DMS153 treated with DMSO at 0.1 percent for 48 hours (cell line): Measurements from ENCODE around the gene DPY19L1.
A peak's percentile ranks its signal among the peaks of the same experiment; 100 is the strongest.
"Not testable (repeated sequence)": the region's sequence is repeated elsewhere in the genome, so short reads cannot be mapped to it uniquely, and the experiment has no call there.

ENCODE experiments used
- DNase-seq: peaks from one replicate; lab custom pipeline; 2025; ENCODE audit not compliant: unreplicated experiment; lab: John Stamatoyannopoulos, UW

The DPY19L1 gene

DNA sequence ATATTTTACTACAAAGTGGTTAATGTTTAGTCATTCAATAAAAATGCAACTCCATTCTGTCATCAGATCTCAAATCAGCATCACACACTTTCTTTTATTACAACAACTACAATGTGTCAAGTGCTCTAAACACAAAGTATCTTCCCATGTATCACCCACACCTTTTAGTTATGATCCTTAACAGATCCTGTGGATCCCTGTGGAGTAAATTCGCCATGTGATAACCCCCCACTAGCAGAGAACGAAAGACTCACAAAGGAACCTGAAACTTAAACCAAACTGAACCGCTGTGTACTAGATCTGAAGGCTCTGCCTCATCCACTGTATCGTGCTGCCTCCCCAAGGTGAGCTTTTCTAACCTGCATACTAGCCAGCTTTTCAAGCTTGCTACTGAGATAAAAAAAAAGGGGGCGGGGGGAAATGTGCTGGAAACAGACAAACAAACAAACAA, 1.7 kb downstream of the DPY19L1 start:
- DNase-seq: peak; percentile 20

- DNase-seq: no peak
Observed at GRCh38 chr7:35032166-35032565, 5.1 kb downstream of the DPY19L1 start.

DNA sequence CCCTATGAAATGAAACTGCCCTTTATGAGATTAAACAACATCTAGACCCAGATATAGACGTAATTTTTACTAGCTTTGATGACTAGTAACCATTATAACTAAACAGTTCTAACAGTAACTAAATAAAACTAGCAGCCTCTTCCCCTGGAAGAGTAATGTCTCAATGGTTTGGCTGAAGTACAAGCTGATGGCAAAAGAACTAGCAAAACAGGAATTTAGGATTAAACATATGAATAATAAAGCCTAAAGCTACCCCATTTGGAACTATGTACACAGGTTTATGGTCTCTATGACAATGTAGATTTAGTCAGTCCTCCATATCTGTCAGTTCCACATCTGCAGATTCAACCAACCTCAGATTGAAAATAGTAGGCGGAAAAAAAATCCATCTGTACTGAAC, 6.4 kb downstream of the DPY19L1 start:
- no peak for DNase-seq

GRCh38 chr7:35029311-35029710, 8.0 kb downstream of the DPY19L1 start:
- DNase-seq: no peak

- DNase-seq: no peak
Observed at GRCh38 chr7:35026150-35026549, 11.1 kb downstream of the DPY19L1 start.

DNA sequence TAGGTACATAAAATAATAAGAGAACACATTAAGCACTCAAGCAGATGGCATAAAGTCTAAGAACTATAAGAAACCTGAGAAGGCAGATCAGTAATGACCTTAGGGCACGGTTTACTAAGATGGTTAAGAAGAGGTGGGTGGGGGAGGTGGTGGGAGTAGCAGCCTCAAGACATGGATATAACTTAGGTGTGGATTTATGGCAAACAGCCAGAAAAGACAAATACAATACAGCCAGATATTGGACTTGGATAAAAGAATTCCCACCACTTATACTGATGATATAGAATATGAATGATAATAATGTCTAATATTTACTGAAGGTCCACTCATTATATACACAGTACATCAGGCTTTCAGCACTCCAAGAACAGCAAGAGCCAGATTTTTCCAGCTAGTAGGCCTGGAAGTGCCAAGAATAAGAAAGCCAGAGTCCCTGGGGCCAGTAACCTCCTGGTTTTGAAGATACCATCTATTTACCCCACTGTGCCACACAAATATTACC, 11.9 kb downstream of the DPY19L1 start:
- no peak for DNase-seq

DNA sequence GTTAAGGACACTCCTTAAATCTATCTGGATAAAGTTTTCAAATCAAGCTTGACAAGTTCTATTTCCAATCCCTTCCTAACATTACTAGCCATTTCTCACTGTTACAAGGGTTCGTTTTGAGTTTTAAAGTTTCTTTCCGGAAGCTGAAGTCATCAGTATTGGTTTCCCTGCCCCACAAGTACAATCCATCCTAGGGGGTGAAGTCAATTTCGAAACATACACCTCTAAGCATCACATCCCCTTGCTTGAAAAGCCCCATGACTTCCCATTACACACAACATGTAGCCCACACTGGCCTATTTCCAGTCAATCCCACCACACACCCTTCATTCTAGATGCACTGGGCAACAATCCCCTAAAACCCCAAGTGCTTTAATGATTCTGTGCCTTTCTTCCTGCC, 13.0 kb downstream of the DPY19L1 start:
- DNase-seq: no peak

- DNase-seq: no peak
Observed at GRCh38 chr7:35022725-35023124, 14.6 kb downstream of the DPY19L1 start.

GRCh38 chr7:35021445-35021844, 15.8 kb downstream of the DPY19L1 start:
- DNase-seq: no peak

DNA sequence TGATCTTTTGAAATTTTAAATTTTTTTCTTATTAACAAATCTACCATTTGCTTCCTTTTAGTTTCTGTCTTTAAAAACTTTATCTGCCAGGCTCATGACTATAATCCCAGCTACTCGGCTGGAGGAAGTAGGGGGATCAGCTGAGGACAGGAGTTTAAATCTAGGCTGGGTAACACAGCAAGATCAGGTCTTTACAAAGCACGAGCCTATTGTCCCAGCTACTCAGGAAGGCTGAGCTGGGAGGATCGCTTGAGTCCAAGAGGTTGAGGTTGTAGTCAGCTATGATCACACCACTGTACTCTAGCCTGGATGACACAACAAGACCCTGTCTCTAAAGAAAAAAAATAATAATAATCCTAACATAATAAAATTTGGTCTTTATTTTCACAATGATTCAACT, 17.5 kb downstream of the DPY19L1 start:
- no peak for DNase-seq

DNA sequence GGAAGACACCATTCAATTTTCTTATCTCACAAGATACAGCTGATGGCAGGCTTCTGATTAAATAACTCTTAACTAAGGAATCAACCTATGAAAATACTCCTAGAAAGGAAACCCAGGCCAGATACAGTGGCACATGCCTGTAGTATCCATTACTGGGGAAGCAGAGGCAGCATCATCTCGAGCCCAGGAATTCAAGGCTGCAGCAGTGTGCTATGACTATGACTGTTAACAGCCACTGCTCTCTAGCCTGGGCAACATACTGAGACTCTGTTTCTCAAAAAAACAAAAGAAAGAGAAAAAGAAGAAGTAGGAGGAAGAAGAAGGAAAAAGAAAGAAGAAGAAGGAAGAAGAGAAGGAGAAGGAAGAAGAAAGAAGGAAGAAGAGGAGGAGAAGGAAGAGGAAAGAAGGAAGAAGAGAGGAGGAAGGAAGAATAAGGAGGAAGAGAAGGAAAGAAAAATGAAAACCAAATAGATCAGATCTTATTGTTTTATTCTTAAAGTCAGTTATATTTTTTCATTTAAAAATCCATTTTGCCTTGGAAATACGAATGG, 18.0 kb downstream of the DPY19L1 start:
- DNase-seq: no peak

DNA sequence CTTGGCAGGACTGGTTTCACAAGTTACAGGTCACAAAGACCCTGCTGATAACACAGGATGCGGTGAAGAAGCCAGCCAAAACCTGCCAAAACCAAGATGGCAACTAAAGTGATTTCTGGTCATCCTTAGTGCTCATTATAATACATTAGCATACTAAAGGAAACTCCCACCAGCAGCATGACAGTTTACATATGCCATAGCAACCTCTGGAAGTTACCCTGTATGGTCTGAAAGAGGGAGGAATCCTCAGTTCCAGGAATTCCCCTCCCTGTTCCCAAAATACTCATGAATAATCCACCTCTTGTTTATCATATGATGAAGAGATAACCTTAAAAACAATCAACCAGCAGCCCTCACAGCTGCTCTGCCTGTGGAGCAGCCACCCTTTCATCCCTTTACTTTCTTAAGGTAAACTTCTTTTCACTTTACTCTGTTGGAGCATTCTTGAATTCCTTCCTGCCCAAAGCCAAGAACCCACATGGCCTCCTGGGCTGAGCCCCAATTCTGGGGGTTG, 21.9 kb downstream of the DPY19L1 start:
- no peak for DNase-seq

DNA sequence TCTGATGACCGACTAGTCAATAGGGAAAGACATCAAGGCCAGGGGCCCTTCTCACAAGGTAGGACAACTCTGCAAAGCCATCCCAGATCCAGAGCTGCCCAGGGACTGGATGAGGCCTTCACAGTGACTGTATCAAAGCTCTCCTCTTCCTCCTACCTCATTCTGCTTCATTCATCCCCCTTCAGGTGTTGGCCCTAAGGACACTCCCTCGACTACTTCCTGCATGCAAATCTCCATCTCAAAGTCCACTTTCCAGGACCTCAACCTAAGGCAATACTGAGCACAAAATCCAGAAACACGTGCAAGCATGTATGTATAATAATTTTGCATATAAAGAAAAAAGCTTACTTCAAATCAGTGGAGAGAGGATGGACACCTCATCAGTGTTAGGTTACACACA, 25.1 kb downstream of the DPY19L1 start:
- DNase-seq: no peak

DNA sequence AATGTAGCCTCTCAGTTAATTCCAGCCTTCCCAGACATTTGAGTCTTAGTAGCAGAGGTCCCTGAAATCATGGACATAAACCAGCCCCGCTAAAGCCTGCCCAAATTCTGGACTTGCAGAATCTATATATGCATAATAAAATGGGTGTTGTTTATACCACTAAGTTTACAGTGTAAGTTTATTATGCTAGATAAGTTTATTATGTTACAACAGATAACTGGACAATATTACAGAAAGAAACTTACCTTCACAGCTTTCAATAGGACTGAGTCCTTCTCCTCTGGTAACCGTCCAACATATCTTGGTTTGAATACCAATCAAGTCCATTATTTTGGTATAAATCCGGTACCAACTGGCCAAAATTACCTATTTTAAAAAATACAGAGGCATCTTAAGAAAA, 26.2 kb downstream of the DPY19L1 start:
- DNase-seq: no peak

GRCh38 chr7:35007768-35008167, 29.5 kb downstream of the DPY19L1 start:
- no peak for DNase-seq

DNA sequence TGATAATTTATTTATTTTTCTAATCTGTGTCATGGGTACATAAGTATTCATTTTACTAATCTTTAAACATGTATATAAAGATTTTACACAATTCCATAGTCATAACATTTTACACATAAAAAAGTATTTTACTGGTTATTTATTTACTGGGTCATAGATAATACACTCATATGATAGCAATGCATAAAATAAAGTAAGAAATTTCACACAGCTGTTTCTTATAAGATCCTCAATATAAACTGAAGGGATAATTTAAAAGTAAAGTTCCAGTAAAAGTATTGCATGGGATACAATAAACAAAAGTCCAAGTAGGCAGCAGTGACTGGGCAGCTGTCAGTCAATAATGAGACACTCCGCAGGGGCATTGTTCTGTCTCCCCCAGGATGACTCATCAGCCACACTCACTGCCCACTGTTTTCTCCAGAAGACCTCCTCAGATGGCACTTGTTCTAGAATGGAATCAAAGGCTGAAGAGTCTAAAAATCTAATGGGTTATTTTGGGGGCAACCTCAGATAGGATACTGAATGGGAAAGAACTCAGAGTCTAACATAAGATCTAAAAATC, 32.7 kb downstream of the DPY19L1 start:
- no peak for DNase-seq

DNA sequence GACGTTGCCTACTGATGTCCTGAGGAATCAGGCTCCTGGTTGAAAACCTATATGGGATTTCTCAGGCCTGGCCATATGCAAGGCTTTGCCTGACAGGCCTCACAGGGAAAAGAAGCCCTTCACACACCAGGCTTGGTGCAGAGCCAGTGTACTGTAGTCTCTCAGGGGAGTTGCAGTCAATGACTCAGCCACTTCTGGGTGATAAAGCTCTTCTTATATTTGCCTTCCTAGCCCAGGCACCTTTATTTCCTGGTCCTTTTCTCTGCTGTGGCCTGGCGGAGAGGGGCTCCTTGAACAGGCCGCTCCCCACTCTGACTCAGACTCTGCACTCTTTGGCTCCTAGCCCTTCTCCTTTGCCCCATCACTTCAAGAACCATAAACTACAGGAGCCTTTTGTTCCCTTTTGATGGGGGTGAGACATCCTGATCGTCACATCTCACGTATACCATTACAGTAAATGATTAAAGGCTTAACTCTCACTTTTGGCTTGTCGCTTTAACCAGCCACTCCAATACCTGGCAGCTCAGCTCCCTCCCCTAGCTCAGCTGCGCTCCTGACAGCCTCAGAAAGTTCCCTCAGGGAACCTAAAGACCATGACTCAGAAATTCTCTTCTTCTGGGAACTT, 33.5 kb downstream of the DPY19L1 start:
- DNase-seq: peak; percentile 98

- not testable (repeated sequence) for DNase-seq
Observed at GRCh38 chr7:35003177-35003650, 34.1 kb downstream of the DPY19L1 start.

DNA sequence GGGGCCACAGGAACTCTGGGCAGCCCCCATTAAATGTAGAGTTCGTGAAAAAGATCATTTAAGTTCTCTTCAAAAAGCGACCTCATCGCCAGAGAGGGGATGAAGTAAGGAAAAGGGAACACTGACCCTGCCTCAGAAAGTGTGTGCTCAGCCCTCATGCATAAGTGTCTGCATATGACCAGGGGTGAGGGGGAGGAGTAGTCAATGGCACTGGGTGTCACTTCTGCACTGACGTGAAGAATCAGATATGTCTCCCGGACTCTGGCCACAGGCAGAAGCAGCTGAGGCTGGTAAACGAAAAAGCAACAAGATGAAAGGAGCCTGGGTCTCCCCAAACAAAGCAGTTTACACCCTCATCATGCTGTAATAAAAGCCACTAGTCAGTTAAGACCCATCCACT, 39.0 kb downstream of the DPY19L1 start:
- not testable (repeated sequence) for DNase-seq

GRCh38 chr7:34996423-34997090, 40.7 kb downstream of the DPY19L1 start:
- DNase-seq: not testable (repeated sequence)

GRCh38 chr7:34995757-34996156, 41.5 kb downstream of the DPY19L1 start:
- no peak for DNase-seq
